Lung (tissue), 12 donors: ENCODE data around the gene MRPL54. TPM values are rescaled to one million over a fixed set of nuclear protein-coding genes. Genes with fewer than 3 reads are reported as not detected.

Experiments
- ATAC-seq: fragments of 200-7000 bp; cut with Tn5 transposase; one replicate; pipeline ENCODE4 v1.9.1; 2020; ENCODE audit warnings: moderate number of reproducible peaks; ENCODE audit not compliant: insufficient read depth, low FRiP score
- DNase-seq, 3 donors: peaks; one replicate each; pipeline ENCODE4 v3.0.0-alpha.2; 2013 to 2017
- H3K27ac ChIP-seq, 2 donors: one replicate each; pipeline ENCODE4 v1.5.1; 2013; ENCODE audit warnings: mild to moderate bottlenecking in 2 of 2, moderate library complexity in 2 of 2, control low read depth in 1 of 2, inconsistent platforms in 1 of 2, low read depth in 1 of 2, low read length in 1 of 2
- H3K27me3 ChIP-seq, 3 donors: one replicate each; pipeline ENCODE4 v1.5.1; 2013; ENCODE audit warnings: low read length in 2 of 3; ENCODE audit not compliant: control insufficient read depth in 3 of 3, insufficient read depth in 3 of 3
- H3K36me3 ChIP-seq, 4 donors: one replicate each; pipeline ENCODE4 v1.5.1; 2013; ENCODE audit warnings: low read length in 4 of 4, mild to moderate bottlenecking in 1 of 4, moderate library complexity in 1 of 4; ENCODE audit not compliant: control insufficient read depth in 4 of 4, insufficient read depth in 4 of 4
- H3K4me1 ChIP-seq, 5 donors: one replicate each; pipeline ENCODE4 v1.5.1; 2013; ENCODE audit warnings: low read length in 5 of 5, mild to moderate bottlenecking in 2 of 5, moderate library complexity in 1 of 5; ENCODE audit not compliant: control insufficient read depth in 5 of 5, insufficient read depth in 5 of 5
- H3K4me3 ChIP-seq: one replicate; pipeline ENCODE4 v1.5.1; 2013; ENCODE audit warnings: mild to moderate bottlenecking, control low read depth, moderate library complexity
- H3K9ac ChIP-seq, 2 donors: one replicate each; pipeline ENCODE4 v1.5.1; 2013; ENCODE audit warnings: low read length in 2 of 2, control low read depth in 1 of 2; ENCODE audit not compliant: insufficient read depth in 1 of 2
- H3K9me3 ChIP-seq, 4 donors: one replicate each; pipeline ENCODE4 v1.5.1; 2013; ENCODE audit warnings: low read length in 3 of 4, mild to moderate bottlenecking in 1 of 4, moderate library complexity in 1 of 4; ENCODE audit not compliant: control insufficient read depth in 4 of 4, insufficient read depth in 3 of 4
- CTCF ChIP-seq: IDR thresholded peaks from 2 replicates; pipeline ENCODE4 v1.5.1; 2012; ENCODE audit warnings: mild to moderate bottlenecking; ENCODE audit errors: control extremely low read depth, extremely low read depth
- WGBS, 2 donors: extraction: QIAGEN DNeasy Blood & Tissue Kit; methylation state at CpG; one replicate each; pipeline ENCODE4 v1.1.7; 2013; 5-methylcytosine and 5-hydroxymethylcytosine counted together
- polyA plus RNA-seq, 2 donors: library from polyadenylated mRNA; stranded (reverse); fragments of 200-250 nt; gene quantifications; one replicate each; pipeline ENCODE4 v1.2.1, GENCODE V29; 2013
- total RNA-seq, 2 donors: library from RNA; depleted of rRNA in 1 of 2; stranded (reverse); fragments of >200 nt in 1 of 2; gene quantifications; one replicate each; pipeline ENCODE4 v1.2.1, GENCODE V29; 2014 to 2021
- donor health status: control.
- donor health status: control.
- donor health status: Bipolar disorder and iron deficiency.
- donor health status: healthy.
- donor health status: DM: yes; HTN: yes; CAD: no.

The MRPL54 gene
- total and polyA plus RNA-seq, 4 donors = 28.9 to 137 (median 63.8) TPM

- Histone ChIP-seq H3K9me3 (no peaks in the 10 kb centered on the region), H3K27me3 (peaks cover 0 to 28% (median 23%) of the 10 kb centered on the region in 3 donors), H3K4me1 (peaks cover 0 to 13% (median 3%) of the 10 kb centered on the region in 5 donors), H3K9ac (no peak overlapping the region), H3K36me3 (no peaks in the 10 kb centered on the region), H3K27ac (no peak overlapping the region), H3K4me3 (no peak overlapping the region)
- ATAC-seq = no peak
- no peak for DNase-seq
- TF ChIP-seq CTCF = no peak
- WGBS, 2 donors = 81 to 85% methylated on average over 10 of the region's 10 CpGs
These were observed 41.5 kb downstream of the MRPL54 start for GRCh38 chr19:3803986-3804385.

GRCh38 chr19:3804429-3804828 is 41.9 kb downstream of the MRPL54 start:
- WGBS, 2 donors = 82 to 90% methylated on average over 10 to 13 of the region's 13 CpGs

GRCh38 chr19:3805859-3806258 is 43.4 kb downstream of the MRPL54 start:
- H3K27me3 ChIP-seq = peaks cover 0 to 20% (median 17%) of the 10 kb centered on the region in 3 donors
- no peaks in the 10 kb centered on the region for H3K36me3 ChIP-seq
- no peak overlapping the region for H3K9ac ChIP-seq
- DNase-seq (no peak), ATAC-seq (no peak)
- WGBS, 2 donors = 88 to 91% methylated on average over 29 of the region's 29 CpGs
- no peaks in the 10 kb centered on the region for H3K9me3 ChIP-seq
- no peak overlapping the region for H3K27ac ChIP-seq
- peaks cover 0 to 13% (median 3%) of the 10 kb centered on the region in 5 donors for H3K4me1 ChIP-seq
- no peak for TF ChIP-seq CTCF
- no peak overlapping the region for H3K4me3 ChIP-seq

More at GRCh38 chr19:3804429-3804828, 41.9 kb downstream of the MRPL54 start:
- Histone ChIP-seq H3K27ac (no peak overlapping the region), H3K27me3 (peaks cover 0 to 28% (median 23%) of the 10 kb centered on the region in 3 donors), H3K9me3 (no peaks in the 10 kb centered on the region), H3K9ac (no peak overlapping the region), H3K4me1 (peaks cover 0 to 13% (median 3%) of the 10 kb centered on the region in 5 donors), H3K36me3 (no peaks in the 10 kb centered on the region), H3K4me3 (no peak overlapping the region)
- no peak for TF ChIP-seq CTCF
- ATAC-seq (no peak), DNase-seq (no peak)

- WGBS, 2 donors = 80 to 90% methylated on average over 19 of the region's 19 CpGs
- Histone ChIP-seq H3K4me1 (peaks cover 0 to 7% (median 0%) of the 10 kb centered on the region in 5 donors), H3K4me3 (no peak overlapping the region), H3K9ac (no peak overlapping the region), H3K27ac (no peak overlapping the region), H3K27me3 (peaks cover 0 to 7% (median 7%) of the 10 kb centered on the region in 3 donors), H3K36me3 (no peaks in the 10 kb centered on the region), H3K9me3 (no peaks in the 10 kb centered on the region)
- no peak for TF ChIP-seq CTCF
- DNase-seq (no peak), ATAC-seq (no peak)
These were observed 44.6 kb downstream of the MRPL54 start for GRCh38 chr19:3807131-3807480.
